Smooth muscle cell (in vitro differentiated cells): Measurements from ENCODE around the gene CUTC. TPM values are rescaled to one million over a fixed set of nuclear protein-coding genes. Genes with fewer than 3 reads are reported as not detected.

Experiments
- DNase-seq: peaks from one replicate; lab custom pipeline; 2025; ENCODE audit not compliant: unreplicated experiment; lab: John Stamatoyannopoulos, UW
- H2AFZ ChIP-seq: fragments of 200-600 bp; sonication (generic); 2 replicates; pipeline ENCODE4 v1.6.0; 2016; ENCODE audit warnings: antibody characterized with exemption, low read depth, mild to moderate bottlenecking
- H3F3A ChIP-seq: fragments of 200-600 bp; sonication (generic); 2 replicates; pipeline ENCODE4 v1.6.0; 2017; ENCODE audit warnings: antibody characterized with exemption, low read depth
- H3K27ac ChIP-seq: fragments of 200-600 bp; sonication (generic); 2 replicates; pipeline ENCODE4 v1.5.1; 2016; ENCODE audit warnings: low read depth, mild to moderate bottlenecking
- H3K27me3 ChIP-seq: fragments of 200-600 bp; sonication (generic); 2 replicates; pipeline ENCODE4 v1.6.1; 2016; ENCODE audit warnings: low read depth, mild to moderate bottlenecking
- H3K36me3 ChIP-seq: fragments of 200-600 bp; sonication (generic); 2 replicates; pipeline ENCODE4 v1.5.1; 2016; ENCODE audit warnings: low read depth
- H3K4me1 ChIP-seq: fragments of 200-600 bp; sonication (generic); 2 replicates; pipeline ENCODE4 v1.5.1; 2016; ENCODE audit warnings: low read depth
- H3K4me2 ChIP-seq: fragments of 200-600 bp; sonication (generic); 2 replicates; pipeline ENCODE4 v1.6.0; 2016; ENCODE audit warnings: mild to moderate bottlenecking
- H3K4me3 ChIP-seq: fragments of 200-600 bp; sonication (generic); 2 replicates; pipeline ENCODE4 v1.5.1; 2016; ENCODE audit warnings: mild to moderate bottlenecking
- H3K79me2 ChIP-seq: fragments of 200-600 bp; sonication (generic); 2 replicates; pipeline ENCODE4 v1.6.0; 2016; ENCODE audit warnings: low read depth, mild to moderate bottlenecking
- H3K9ac ChIP-seq: fragments of 200-600 bp; sonication (generic); 2 replicates; pipeline ENCODE4 v1.6.0; 2016; ENCODE audit warnings: low read depth
- H3K9me3 ChIP-seq: fragments of 200-600 bp; sonication (generic); replicated peaks from 2 replicates; pipeline ENCODE4 v1.5.1; 2016; ENCODE audit warnings: low read depth
- H4K20me1 ChIP-seq: fragments of 200-600 bp; sonication (generic); 2 replicates; pipeline ENCODE4 v1.6.0; 2016; ENCODE audit warnings: low read depth
- WGBS: methylation state at CpG from one replicate; pipeline ENCODE4 v1.1.7; 2016; ENCODE audit warnings: low lambda C conversion rate; 5-methylcytosine and 5-hydroxymethylcytosine counted together
- polyA plus RNA-seq: library from polyadenylated mRNA; unstranded; fragments of >200 nt; fragmentation: Nextera tagmentation; extraction: Ambion mirVana; gene quantifications from 2 replicates; pipeline ENCODE4 v1.2.1, GENCODE V29; 2016
- total RNA-seq: library from RNA; depleted of rRNA; stranded (reverse); fragments of >200 nt; gene quantifications from 2 replicates; pipeline ENCODE4 v1.2.3, GENCODE V29; 2014
- TF ChIP-seq, protein P1 (sequence below): fragments of 200-600 bp; sonication (generic); IDR thresholded peaks from 2 replicates; pipeline ENCODE4 v1.5.1; 2017; ENCODE audit warnings: borderline replicate concordance, mild to moderate bottlenecking, antibody characterized with exemption; ENCODE audit not compliant: insufficient read depth, poor library complexity, severe bottlenecking

The CUTC gene
- total and polyA plus RNA-seq, 2 experiments from 2014 or later, result 16.0 to 20.1 TPM

GRCh38 chr10:99798031-99798430, 66.0 kb downstream of the CUTC start:
- Histone ChIP-seq H3K27ac (no peak overlapping the region), H3K4me3 (no peak overlapping the region), H3K4me2 (no peak overlapping the region), H3K9ac (no peak overlapping the region), H4K20me1 (no peaks in the 10 kb centered on the region), H2AFZ (no peak overlapping the region), H3F3A (no peaks in the 10 kb centered on the region), H3K4me1 (no peaks in the 10 kb centered on the region), H3K79me2 (no peaks in the 10 kb centered on the region), H3K9me3 (no peaks in the 10 kb centered on the region), H3K27me3 (peaks cover 4% of the 10 kb centered on the region), H3K36me3 (no peaks in the 10 kb centered on the region)
- 99% methylated on average over 4 of the region's 4 CpGs for WGBS
- DNase-seq, result no peak
- TF ChIP-seq, protein P1, sequence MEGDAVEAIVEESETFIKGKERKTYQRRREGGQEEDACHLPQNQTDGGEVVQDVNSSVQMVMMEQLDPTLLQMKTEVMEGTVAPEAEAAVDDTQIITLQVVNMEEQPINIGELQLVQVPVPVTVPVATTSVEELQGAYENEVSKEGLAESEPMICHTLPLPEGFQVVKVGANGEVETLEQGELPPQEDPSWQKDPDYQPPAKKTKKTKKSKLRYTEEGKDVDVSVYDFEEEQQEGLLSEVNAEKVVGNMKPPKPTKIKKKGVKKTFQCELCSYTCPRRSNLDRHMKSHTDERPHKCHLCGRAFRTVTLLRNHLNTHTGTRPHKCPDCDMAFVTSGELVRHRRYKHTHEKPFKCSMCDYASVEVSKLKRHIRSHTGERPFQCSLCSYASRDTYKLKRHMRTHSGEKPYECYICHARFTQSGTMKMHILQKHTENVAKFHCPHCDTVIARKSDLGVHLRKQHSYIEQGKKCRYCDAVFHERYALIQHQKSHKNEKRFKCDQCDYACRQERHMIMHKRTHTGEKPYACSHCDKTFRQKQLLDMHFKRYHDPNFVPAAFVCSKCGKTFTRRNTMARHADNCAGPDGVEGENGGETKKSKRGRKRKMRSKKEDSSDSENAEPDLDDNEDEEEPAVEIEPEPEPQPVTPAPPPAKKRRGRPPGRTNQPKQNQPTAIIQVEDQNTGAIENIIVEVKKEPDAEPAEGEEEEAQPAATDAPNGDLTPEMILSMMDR, result no peak

GRCh38 chr10:99798920-99799319, 66.9 kb downstream of the CUTC start:
- Histone ChIP-seq H3F3A (no peaks in the 10 kb centered on the region), H3K79me2 (no peaks in the 10 kb centered on the region), H2AFZ (no peak overlapping the region), H3K27me3 (peaks cover 6% of the 10 kb centered on the region), H3K9me3 (no peaks in the 10 kb centered on the region), H3K36me3 (no peaks in the 10 kb centered on the region), H3K9ac (no peak overlapping the region), H3K4me2 (no peak overlapping the region), H4K20me1 (no peaks in the 10 kb centered on the region), H3K4me1 (no peaks in the 10 kb centered on the region), H3K4me3 (no peak overlapping the region), H3K27ac (no peak overlapping the region)
- no peak for DNase-seq
- TF ChIP-seq, protein P1, result no peak
- WGBS, result 91% methylated on average over 3 of the region's 3 CpGs

GRCh38 chr10:99799613-99800012, 67.6 kb downstream of the CUTC start:
- H3K9me3 ChIP-seq, result no peaks in the 10 kb centered on the region
- H4K20me1 ChIP-seq, result no peaks in the 10 kb centered on the region
- H3F3A ChIP-seq, result no peaks in the 10 kb centered on the region
- TF ChIP-seq, protein P1, result no peak
- H3K79me2 ChIP-seq, result no peaks in the 10 kb centered on the region
- H3K27ac ChIP-seq, result no peak overlapping the region
- no peaks in the 10 kb centered on the region for H3K4me1 ChIP-seq
- 85% methylated on average over 4 of the region's 4 CpGs for WGBS
- H3K4me3 ChIP-seq, result no peak overlapping the region
- no peak overlapping the region for H3K9ac ChIP-seq
- H3K27me3 ChIP-seq, result peaks cover 9% of the 10 kb centered on the region
- H2AFZ ChIP-seq, result no peak overlapping the region
- H3K36me3 ChIP-seq, result no peaks in the 10 kb centered on the region
- no peak for DNase-seq
- no peak overlapping the region for H3K4me2 ChIP-seq

- TF ChIP-seq, protein P1, result no peak
- Histone ChIP-seq H3K4me2 (no peak overlapping the region), H3K36me3 (no peaks in the 10 kb centered on the region), H3K9me3 (no peaks in the 10 kb centered on the region), H3K27me3 (peaks cover 9% of the 10 kb centered on the region), H3F3A (no peaks in the 10 kb centered on the region), H3K9ac (no peak overlapping the region), H4K20me1 (no peaks in the 10 kb centered on the region), H3K4me1 (no peaks in the 10 kb centered on the region), H3K27ac (no peak overlapping the region), H2AFZ (no peak overlapping the region), H3K4me3 (no peak overlapping the region), H3K79me2 (no peaks in the 10 kb centered on the region)
- no peak for DNase-seq
- WGBS, result 95% methylated on average over 3 of the region's 3 CpGs
These were observed 72.4 kb downstream of the CUTC start for GRCh38 chr10:99804471-99804870.
